HG02763 (cell line): ENCODE data around the gene NHERF2.

Source experiments
- ATAC-seq: cut with Tn5 transposase; IDR thresholded peaks from one replicate; pipeline ENCODE4 v1.9.1; 2021; ENCODE audit warnings: mild to moderate bottlenecking, moderate library complexity; ENCODE audit not compliant: unreplicated experiment

Gene NHERF2

DNA sequence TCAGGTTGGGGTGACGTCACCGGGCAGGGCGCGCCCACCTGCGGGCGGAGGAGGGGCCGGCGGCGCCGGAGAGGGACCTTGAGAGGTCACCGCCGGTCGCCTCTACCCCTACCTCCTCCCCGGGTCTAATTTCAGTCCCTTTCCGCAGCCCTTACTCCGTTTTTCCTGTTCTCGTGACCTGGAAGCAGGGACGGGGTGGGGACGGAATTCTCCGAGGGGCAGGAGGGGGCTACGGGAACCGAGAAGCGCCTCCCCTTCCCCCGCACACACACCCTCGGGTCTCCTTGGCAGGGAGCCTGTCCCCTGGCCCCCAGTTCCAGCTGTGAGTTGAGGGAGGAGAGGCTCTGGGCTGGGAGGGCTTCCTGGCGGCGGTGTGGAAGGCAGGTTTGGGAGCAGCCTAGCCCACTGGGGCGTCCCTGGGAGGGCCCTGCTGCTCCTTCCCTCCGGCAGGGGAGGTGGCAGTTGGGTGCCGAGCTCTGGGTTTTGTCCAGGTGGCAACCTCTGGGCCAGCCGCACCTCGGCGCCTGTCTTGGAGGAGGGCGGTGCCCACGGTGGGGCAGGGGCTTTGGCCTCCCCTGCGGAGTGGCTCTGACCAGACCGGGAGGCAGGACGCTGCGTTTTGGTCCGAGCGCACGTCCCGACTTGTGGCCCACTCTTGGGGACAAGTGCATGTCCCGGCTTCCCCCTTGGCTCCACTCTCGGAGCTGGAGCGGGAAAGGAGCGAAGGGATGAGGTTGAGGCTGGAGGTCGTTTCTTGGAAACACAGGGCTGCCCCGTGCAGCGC, 36.2 kb upstream of the NHERF2 start:
- ATAC-seq: no peak

DNA sequence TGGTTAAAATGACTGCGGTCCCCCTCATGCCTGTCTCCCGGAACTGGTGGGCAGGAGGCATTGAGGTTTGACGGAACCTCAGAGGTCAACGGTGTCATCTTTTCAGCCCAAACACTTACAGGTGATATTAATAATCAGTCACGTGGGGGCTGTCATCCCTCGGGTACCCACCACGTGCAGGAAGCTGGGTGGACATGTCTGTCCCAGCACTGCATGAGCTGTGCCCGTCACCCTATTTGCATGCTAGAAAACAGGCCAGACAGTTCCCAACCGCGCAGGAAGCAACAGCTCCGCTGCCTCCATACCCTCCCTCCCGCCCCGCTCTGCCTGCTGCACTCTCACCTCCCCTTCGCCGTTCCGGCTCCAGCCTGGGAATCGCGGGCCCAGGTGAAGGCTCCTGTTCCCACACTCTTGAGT, 35.6 kb upstream of the NHERF2 start:
- ATAC-seq: peak; percentile 31

DNA sequence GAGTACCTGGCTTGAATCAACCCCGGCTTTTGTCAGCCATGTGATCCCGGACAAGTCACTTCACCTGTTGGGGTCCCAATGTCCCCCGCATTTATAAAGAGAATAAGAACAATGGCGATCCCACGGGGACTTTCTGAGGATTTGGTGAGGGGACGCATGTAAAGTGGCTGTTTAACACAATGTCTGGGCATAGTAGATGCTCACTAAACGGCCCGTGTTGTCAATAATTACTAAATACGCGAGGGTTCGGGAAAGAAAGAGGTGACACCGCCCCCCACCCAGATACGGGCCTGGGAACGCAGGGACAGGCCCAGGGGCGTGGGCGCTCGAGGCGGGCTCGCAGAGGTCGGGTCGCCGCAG, 35.1 kb upstream of the NHERF2 start:
- no peak for ATAC-seq

- peak; percentile 49 for ATAC-seq
Measured at GRCh38 chr16:1991948-1992703, 34.6 kb upstream of the NHERF2 start.

- no peak for ATAC-seq
Measured at GRCh38 chr16:1992704-1993317, 33.9 kb upstream of the NHERF2 start.

GRCh38 chr16:1993731-1994131, 33.0 kb upstream of the NHERF2 start:
- ATAC-seq: no peak

DNA sequence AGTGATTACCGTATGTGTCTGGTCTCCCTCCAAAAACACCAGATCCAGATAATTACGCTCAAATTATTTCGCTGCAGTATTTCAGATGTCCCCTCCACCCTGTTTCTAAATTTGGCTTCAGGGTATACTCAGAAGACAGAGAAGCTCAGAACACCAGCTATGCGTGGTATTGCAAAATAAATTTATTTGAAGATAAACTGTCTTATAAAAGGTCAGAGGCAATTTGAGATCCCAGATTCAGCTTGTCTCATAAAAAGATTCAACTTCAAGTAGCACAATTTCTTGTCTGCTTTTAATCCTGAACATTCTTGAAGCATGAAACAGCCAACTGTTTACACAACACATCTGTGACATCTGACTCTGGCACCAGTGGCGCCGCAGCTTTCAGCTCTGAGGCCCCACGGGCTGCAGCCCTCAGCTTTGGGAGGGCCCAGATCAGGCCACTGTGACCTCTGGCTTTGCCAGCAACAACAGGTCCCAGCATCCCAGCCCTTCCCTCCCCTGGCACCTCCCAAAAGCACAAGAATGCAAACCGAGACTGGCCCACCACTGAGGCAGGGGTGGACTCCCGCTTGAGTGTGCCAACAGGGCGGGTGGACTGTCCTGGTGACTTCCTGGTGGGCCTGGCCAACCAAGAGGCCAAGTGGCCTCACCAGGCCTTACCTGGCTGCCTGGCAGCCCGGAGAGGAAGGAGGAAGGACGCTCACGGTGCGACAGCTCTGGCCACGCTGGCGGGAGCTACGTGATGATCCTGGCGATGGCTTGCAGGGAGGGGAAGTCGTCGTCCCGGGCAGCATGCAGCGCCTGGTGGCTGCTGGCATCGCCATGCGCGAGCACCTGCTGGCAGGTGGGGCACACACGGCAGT, 29.0 kb upstream of the NHERF2 start:
- no peak for ATAC-seq

DNA sequence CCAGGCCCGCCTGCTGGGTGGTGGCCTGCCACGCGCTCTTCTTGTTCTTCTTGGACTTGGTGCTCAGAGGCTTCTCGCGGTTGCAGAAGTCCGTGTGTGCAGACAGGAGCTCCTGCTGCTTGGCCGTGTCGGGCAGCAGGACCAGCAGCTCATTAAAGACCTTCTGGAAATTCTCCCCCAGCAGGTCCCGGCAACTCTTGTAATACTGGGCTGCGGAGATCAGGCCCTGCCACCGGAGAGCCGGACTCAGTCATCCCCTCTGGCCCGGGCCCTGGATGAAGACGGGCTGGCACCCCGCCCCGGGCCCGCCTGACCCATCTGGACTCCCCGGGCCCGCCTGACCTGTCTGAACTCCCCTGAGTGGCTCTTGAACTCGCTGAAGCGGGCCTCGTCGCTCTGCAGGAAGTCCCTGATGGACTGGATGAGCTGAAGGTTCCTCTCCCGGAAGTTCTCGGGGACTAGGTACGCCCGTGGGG, 28.3 kb upstream of the NHERF2 start:
- no peak for ATAC-seq

GRCh38 chr16:1998852-1999801, 27.6 kb upstream of the NHERF2 start:
- ATAC-seq: no peak

- ATAC-seq: no peak
Measured at GRCh38 chr16:1999866-2000514, 26.7 kb upstream of the NHERF2 start.

DNA sequence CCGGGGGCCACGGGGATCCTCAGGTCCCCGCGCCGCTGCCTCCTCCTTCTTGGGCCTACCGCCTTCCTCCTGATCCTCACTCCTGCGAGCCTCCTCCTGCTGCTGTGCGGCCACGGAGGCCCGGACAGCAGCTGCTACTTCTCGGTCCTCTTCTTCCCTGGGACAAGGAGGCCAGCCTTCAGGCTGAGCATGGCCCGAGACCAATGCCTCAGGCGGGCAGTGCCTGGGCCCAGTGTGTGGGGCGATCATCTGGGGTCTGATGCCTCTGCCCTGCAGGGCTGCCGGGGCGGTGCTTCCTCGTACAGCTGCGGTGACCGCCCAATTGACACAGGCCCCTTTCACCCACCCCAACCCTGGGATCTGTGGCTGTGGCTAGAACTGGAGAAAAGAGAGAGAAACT, 25.7 kb upstream of the NHERF2 start:
- ATAC-seq: no peak

DNA sequence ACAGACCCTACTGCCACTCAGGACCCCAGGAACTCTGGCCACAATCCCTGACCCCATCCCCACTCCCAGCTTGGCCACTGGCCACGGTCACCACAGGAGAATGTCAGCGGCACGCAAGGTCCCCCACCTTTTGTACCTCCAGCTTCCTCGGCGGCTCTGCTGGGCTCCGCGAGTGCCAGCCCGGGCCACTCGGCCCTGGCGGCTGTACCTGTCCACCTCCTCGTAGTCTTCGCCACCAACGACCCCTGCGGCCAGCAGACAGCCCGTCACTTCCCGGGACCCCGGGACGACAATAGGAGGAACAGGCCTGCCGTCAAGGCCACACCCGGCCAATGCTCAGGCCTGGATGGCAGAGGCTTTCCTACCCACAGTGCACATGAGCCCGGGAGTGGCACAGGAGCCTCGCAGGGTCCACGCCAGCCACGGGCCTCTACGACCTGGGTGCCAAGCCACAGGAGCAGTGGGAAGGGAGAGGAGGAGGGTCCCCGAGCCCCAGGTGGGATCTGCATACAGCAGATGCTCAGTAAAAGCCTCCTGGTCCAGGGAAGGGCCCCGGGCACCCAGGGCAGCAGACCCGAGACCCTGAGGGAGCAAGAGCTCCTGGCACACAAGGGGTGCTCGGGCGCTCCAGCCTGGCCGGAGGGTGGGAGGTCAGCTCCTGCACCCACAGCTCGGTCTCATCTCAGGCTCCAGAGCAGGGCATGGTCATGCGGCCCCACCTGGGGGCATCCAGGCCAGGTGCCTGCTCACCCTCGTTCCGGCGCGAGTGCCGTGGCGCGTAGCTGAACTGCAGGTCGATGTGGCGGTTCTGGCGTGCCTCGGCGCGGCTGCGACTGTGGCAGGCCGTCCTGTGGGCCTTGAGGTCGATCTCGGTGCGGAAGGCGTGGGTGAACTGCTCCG, 25.0 kb upstream of the NHERF2 start:
- ATAC-seq: no peak

DNA sequence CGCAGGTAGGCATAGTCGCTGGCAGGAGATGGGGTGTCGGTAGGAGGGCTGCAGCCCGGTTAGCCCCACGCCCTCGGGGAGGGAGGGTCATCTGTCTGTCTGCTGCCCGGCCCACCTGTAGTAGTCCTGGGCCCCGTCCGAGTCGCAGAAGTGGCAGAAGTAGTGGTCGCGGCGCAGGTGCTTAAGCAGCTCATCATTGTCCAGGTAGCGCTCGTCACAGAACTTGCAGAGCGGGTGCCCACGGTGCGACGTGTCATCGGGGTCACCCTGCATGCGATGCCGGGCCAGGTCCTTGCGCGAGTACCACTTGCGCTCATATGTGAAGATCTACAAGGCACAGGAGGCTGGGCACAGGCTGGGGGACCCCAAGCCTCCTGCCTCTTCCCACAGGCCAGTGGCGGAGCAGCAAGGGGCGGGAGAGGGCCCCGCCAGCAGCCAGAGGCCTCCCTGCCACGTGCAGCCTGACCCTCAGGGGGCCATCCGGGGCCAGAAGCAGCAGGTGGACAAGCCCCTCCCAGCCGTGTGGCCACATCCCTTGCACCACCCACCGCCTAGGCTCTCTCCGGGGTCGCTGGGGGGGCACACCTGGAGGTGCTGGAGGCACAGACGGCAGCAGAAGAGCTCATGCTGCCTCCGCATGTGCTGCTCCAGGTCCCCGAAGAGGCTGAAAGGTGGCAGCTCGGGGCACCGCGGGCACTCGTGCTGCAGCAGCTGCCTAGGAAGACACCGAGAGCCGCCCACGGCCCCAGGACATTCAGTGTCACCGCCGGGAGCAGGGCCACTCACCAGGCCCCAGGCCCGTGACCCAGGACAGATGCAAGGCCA, 24.1 kb upstream of the NHERF2 start:
- ATAC-seq: no peak

GRCh38 chr16:2003231-2003826, 23.4 kb upstream of the NHERF2 start:
- ATAC-seq: no peak

DNA sequence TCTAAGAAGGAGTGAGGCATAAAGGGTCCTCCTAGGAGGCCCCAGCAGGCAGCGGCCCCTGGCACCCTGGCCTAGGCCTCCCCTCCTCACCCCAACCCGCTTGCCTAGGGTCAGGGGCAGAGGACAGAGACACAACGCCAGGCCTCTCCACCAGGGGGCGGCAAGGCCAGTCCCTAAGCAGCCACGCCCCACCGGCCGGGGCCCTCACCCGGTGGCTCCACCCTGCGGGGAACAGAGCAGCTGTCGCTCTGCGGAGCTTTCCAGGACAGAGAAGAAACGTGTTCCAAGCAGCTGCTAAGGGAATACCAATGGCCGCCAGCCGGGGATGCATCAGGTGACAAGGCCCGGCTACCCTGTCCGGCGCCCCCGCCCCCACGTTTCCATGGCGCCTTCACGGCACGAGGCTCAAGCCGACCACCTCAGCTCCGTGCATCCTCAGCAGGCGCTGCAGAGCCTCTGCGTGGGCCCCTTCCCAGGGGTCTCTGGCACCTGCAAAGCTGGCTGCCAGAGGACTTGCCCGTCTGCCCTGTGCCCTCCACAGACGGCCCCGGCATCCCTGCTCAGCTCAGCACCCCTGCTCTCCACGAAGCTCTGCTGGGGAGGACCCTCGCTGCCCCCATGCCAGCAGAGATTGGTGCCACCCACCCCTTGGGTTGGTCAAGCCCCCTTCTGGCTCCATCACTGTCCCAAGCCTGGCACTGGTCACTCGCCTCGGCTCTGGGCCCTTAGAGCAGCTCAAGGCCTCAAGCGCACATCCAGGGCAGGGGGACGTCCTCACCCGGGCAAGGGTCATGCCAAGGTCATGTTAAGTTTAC, 22.7 kb upstream of the NHERF2 start:
- ATAC-seq: no peak
